CD8-positive, alpha-beta memory T cell (primary cell): ENCODE results near the gene SLC27A5. TPM values are rescaled to one million over a fixed set of nuclear protein-coding genes. Genes with fewer than 3 reads are reported as not detected.

Source experiments
- CTCF ChIA-PET: fragments of 350-600 bp; sonication (Branson Sonifier 250); formaldehyde crosslinking; loops from one replicate; lab custom pipeline; 2021; ENCODE audit warnings: antibody characterized with exemption; lab: Charles Lee
- POLR2A ChIA-PET: fragments of 350-600 bp; sonication (Branson Sonifier 250); formaldehyde crosslinking; loops from one replicate; lab custom pipeline; 2021; ENCODE audit warnings: antibody characterized with exemption; lab: Charles Lee
- DNase-seq, 5 donors: peaks; one replicate each; pipeline versions ENCODE4 v3.0.0 to v3.0.0-alpha.2; 2020 to 2022; ENCODE audit warnings: mixed read lengths in 1 of 5
- H3K27ac ChIP-seq: one replicate; pipeline ENCODE4 v1.7.0; 2013; ENCODE audit warnings: low read depth, mild to moderate bottlenecking, low read length, moderate library complexity
- H3K27me3 ChIP-seq: 2 replicates; pipeline ENCODE4 v1.7.0; 2013; ENCODE audit warnings: low read length, mild to moderate bottlenecking; ENCODE audit not compliant: insufficient read depth, poor library complexity, severe bottlenecking
- H3K36me3 ChIP-seq: 2 replicates; pipeline ENCODE4 v1.7.0; 2013; ENCODE audit warnings: mild to moderate bottlenecking, low read length, moderate library complexity; ENCODE audit not compliant: insufficient read depth
- H3K4me1 ChIP-seq: 2 replicates; pipeline ENCODE4 v1.7.0; 2013; ENCODE audit warnings: mild to moderate bottlenecking, low read length, moderate library complexity; ENCODE audit not compliant: insufficient read depth
- H3K4me3 ChIP-seq: 2 replicates; pipeline ENCODE4 v1.7.0; 2013; ENCODE audit warnings: mild to moderate bottlenecking, low read length
- H3K9me3 ChIP-seq: 2 replicates; pipeline ENCODE4 v1.7.0; 2013; ENCODE audit warnings: mild to moderate bottlenecking, low read length
- H3K27ac Mint-ChIP-seq, 8 donors: one replicate each; pipeline ENCODE4 v1.8.0; 2020 to 2021; ENCODE audit warnings: mixed read lengths in 8 of 8, mild to moderate bottlenecking in 6 of 8, inconsistent platforms in 3 of 8, moderate library complexity in 3 of 8
- H3K27me3 Mint-ChIP-seq, 2 donors: one replicate each; pipeline ENCODE4 v1.8.0; 2020 to 2021; ENCODE audit warnings: mixed read lengths in 2 of 2, mild to moderate bottlenecking in 1 of 2, moderate library complexity in 1 of 2
- H3K36me3 Mint-ChIP-seq, 3 donors: one replicate each; pipeline ENCODE4 v1.8.0; 2020 to 2021; ENCODE audit warnings: mixed read lengths in 3 of 3, inconsistent platforms in 1 of 3, mild to moderate bottlenecking in 1 of 3
- H3K4me1 Mint-ChIP-seq, 3 donors: one replicate each; pipeline ENCODE4 v1.8.0; 2020 to 2021; ENCODE audit warnings: mixed read lengths in 3 of 3, inconsistent platforms in 1 of 3, mild to moderate bottlenecking in 1 of 3
- H3K4me3 Mint-ChIP-seq, 7 donors: one replicate each; pipeline ENCODE4 v1.8.0; 2020 to 2021; ENCODE audit warnings: mixed read lengths in 7 of 7, mild to moderate bottlenecking in 6 of 7, moderate library complexity in 4 of 7, inconsistent platforms in 2 of 7
- H3K9me3 Mint-ChIP-seq, 5 donors: one replicate each; pipeline ENCODE4 v1.8.0; 2020 to 2022; ENCODE audit warnings: mixed read lengths in 5 of 5, mild to moderate bottlenecking in 3 of 5, moderate library complexity in 2 of 5, inconsistent platforms in 1 of 5
- polyA plus RNA-seq: library from polyadenylated mRNA; unstranded; fragments of 300-500 nt; fragmentation: Illumina TruSeq; gene quantifications from one replicate; pipeline ENCODE4 v1.2.3, GENCODE V29; 2021
- total RNA-seq, 2 experiments: library from RNA; stranded (reverse); gene quantifications; one replicate each; pipeline ENCODE4 v1.2.3, GENCODE V29; 2021

SLC27A5 gene
- total and polyA plus RNA-seq, 3 experiments from 2014 or later, result 16.1 to 25.9 (median 19.1) TPM

DNA sequence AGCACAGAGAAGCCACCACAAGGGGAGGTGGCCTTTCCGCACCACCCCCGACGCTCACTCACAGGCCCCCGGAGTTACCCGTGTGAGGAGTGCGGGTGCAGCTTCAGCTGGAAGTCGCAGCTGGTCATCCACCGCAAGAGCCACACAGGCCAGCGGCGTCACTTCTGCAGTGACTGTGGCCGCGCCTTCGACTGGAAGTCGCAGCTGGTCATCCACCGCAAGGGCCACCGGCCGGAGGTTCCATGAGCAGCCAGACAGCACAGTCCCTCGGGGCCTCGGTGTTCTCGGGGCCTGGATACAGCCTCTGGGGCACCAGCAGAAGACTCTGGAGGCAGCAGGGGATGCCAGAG, 31.3 kb downstream of the SLC27A5 start:
- Histone ChIP-seq H3K27me3 (no peaks in the 10 kb centered on the region), H3K36me3 (no peaks in the 10 kb centered on the region), H3K27ac (no peak overlapping the region), H3K4me3 (no peak overlapping the region), H3K4me1 (peaks cover 8% of the 10 kb centered on the region), H3K9me3 (no peaks in the 10 kb centered on the region)
- DNase-seq, result no peak
- Mint-ChIP-seq H3K4me3 (no peak overlapping the region), H3K4me1 (peaks cover 9 to 15% (median 13%) of the 10 kb centered on the region in 3 donors), H3K27ac (no peak overlapping the region), H3K27me3 (no peaks in the 10 kb centered on the region), H3K36me3 (peaks cover 0 to 15% (median 3%) of the 10 kb centered on the region in 3 donors), H3K9me3 (no peaks in the 10 kb centered on the region)
- ChIA-PET CTCF (no interaction called here), POLR2A (no interaction called here)

GRCh38 chr19:58479736-58480480, 31.9 kb downstream of the SLC27A5 start:
- Mint-ChIP-seq H3K27me3 (no peaks in the 10 kb centered on the region), H3K36me3 (peaks cover 0 to 15% (median 3%) of the 10 kb centered on the region in 3 donors), H3K4me1 (peaks cover 14 to 20% (median 19%) of the 10 kb centered on the region in 3 donors), H3K27ac (no peak overlapping the region), H3K4me3 (no peak overlapping the region), H3K9me3 (no peaks in the 10 kb centered on the region)
- Histone ChIP-seq H3K4me3 (no peak overlapping the region), H3K27ac (no peak overlapping the region), H3K36me3 (no peaks in the 10 kb centered on the region), H3K9me3 (no peaks in the 10 kb centered on the region), H3K27me3 (no peaks in the 10 kb centered on the region), H3K4me1 (peaks cover 14% of the 10 kb centered on the region)
- ChIA-PET CTCF (no interaction called here), POLR2A (no interaction called here)
- no peak for DNase-seq

- H3K4me3 ChIP-seq, result no peak overlapping the region
- peaks cover 15% of the 10 kb centered on the region for H3K4me1 ChIP-seq
- ChIA-PET POLR2A (no interaction called here), CTCF (no interaction called here)
- Mint-ChIP-seq H3K36me3 (peaks cover 0 to 15% (median 3%) of the 10 kb centered on the region in 3 donors), H3K9me3 (no peaks in the 10 kb centered on the region), H3K4me1 (peaks cover 14 to 24% (median 24%) of the 10 kb centered on the region in 3 donors), H3K4me3 (peak overlapping the region in 1 of 7 donors; percentile 31), H3K27ac (peak overlapping the region in 4 of 8 donors; percentile 57 to 93 (median 61)), H3K27me3 (no peaks in the 10 kb centered on the region)
- no peak for DNase-seq
- H3K36me3 ChIP-seq, result no peaks in the 10 kb centered on the region
- no peaks in the 10 kb centered on the region for H3K9me3 ChIP-seq
- H3K27me3 ChIP-seq, result no peaks in the 10 kb centered on the region
- no peak overlapping the region for H3K27ac ChIP-seq
Measured at GRCh38 chr19:58479303-58479702, 32.5 kb downstream of the SLC27A5 start.

DNA sequence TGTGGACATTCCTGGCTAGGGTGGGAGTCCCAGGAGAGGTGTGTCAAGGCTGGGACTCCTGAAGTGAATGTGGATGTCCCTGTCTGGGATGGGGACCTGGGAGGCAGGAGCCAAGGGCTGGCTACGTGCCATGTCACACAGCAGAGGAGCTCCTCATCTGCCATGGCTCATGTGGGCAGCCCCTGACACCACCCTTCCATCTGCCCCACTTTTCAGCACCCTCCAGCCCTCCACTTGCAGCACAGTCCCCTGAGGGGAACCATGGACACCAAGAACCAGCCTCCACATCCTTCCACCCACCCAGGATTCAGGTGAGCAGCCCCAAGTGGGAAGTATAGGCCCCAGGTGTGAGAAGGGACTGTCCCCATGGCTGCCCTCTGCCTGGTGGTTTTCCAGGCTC, 33.9 kb downstream of the SLC27A5 start:
- ChIA-PET CTCF (interaction anchor here (0.8 kb wide), 2 partner anchors 36 kb away, joined by 3 to 4 read pairs; no protein-coding TSS in a partner anchor), POLR2A (interaction anchor here (0.7 kb wide), 1 partner anchor 91 kb away, joined by 4 read pairs; no protein-coding TSS in a partner anchor)
- DNase-seq, result no peak
- Mint-ChIP-seq H3K4me1 (peaks cover 14 to 29% (median 24%) of the 10 kb centered on the region in 3 donors), H3K27me3 (no peaks in the 10 kb centered on the region), H3K9me3 (no peaks in the 10 kb centered on the region), H3K4me3 (peak overlapping the region in 3 of 7 donors; percentile 16 to 44 (median 41)), H3K36me3 (peaks cover 0 to 17% (median 3%) of the 10 kb centered on the region in 3 donors), H3K27ac (peak overlapping the region in 3 of 8 donors; percentile 23 to 75 (median 60))
- Histone ChIP-seq H3K4me1 (peaks cover 15% of the 10 kb centered on the region), H3K27me3 (no peaks in the 10 kb centered on the region), H3K9me3 (no peaks in the 10 kb centered on the region), H3K4me3 (no peak overlapping the region), H3K27ac (no peak overlapping the region), H3K36me3 (peaks cover 8% of the 10 kb centered on the region)

DNA sequence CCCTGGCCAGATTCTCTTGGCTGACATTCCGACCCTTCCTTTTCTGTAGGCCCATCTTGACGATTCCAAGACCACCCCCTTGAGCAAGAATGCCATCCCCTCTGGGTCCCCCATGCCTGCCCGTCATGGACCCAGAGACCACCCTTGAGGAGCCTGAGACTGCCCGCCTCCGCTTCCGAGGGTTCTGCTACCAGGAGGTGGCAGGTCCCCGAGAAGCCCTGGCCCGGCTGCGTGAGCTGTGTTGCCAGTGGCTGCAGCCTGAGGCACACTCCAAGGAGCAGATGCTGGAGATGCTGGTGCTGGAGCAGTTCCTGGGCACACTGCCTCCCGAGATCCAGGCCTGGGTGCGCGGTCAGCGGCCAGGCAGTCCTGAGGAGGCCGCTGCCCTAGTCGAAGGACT, 34.7 kb downstream of the SLC27A5 start:
- H3K36me3 Mint-ChIP-seq, result peaks cover 0 to 23% (median 1%) of the 10 kb centered on the region in 3 donors
- H3K27ac ChIP-seq, result peak overlapping the region; percentile 95
- DNase-seq, result peak in 1 of 5 donors; percentile 54
- H3K9me3 Mint-ChIP-seq, result no peaks in the 10 kb centered on the region
- peaks cover 14 to 29% (median 24%) of the 10 kb centered on the region in 3 donors for H3K4me1 Mint-ChIP-seq
- H3K27ac Mint-ChIP-seq, result peak overlapping the region; percentile 95 to 100 (median 99)
- no peaks in the 10 kb centered on the region for H3K27me3 Mint-ChIP-seq
- CTCF ChIA-PET, result interaction anchor here (0.8 kb wide), 1 partner anchor 37 kb away, joined by 4 read pairs; no protein-coding TSS in a partner anchor
- peaks cover 15% of the 10 kb centered on the region for H3K4me1 ChIP-seq
- POLR2A ChIA-PET, result interaction anchor here (0.9 kb wide), 1 partner anchor 68 kb away, joined by 3 read pairs; the partner anchor contains the start of gene ZNF584
- peaks cover 15% of the 10 kb centered on the region for H3K36me3 ChIP-seq
- peak overlapping the region; percentile 90 to 98 (median 95) for H3K4me3 Mint-ChIP-seq
- H3K4me3 ChIP-seq, result peak overlapping the region; percentile 75
- no peaks in the 10 kb centered on the region for H3K9me3 ChIP-seq
- no peaks in the 10 kb centered on the region for H3K27me3 ChIP-seq

GRCh38 chr19:58476498-58477015, 35.2 kb downstream of the SLC27A5 start:
- ChIA-PET CTCF (no interaction called here), POLR2A (interaction anchor here (0.8 to 0.9 kb wide), 2 partner anchors 68 to 198 kb away, joined by 3 read pairs; partner anchors contain the start of genes ZNF584 and ZNF8)
- H3K4me3 Mint-ChIP-seq, result peak overlapping the region; percentile 90 to 98 (median 95)
- H3K36me3 ChIP-seq, result peaks cover 17% of the 10 kb centered on the region
- no peak for DNase-seq
- peaks cover 0 to 27% (median 0%) of the 10 kb centered on the region in 3 donors for H3K36me3 Mint-ChIP-seq
- peak overlapping the region; percentile 95 to 100 (median 99) for H3K27ac Mint-ChIP-seq
- peaks cover 14 to 29% (median 24%) of the 10 kb centered on the region in 3 donors for H3K4me1 Mint-ChIP-seq
- peak overlapping the region; percentile 75 for H3K4me3 ChIP-seq
- peaks cover 15% of the 10 kb centered on the region for H3K4me1 ChIP-seq
- H3K27me3 ChIP-seq, result no peaks in the 10 kb centered on the region
- H3K9me3 Mint-ChIP-seq, result no peaks in the 10 kb centered on the region
- H3K27me3 Mint-ChIP-seq, result no peaks in the 10 kb centered on the region
- peak overlapping the region; percentile 95 for H3K27ac ChIP-seq
- no peaks in the 10 kb centered on the region for H3K9me3 ChIP-seq

DNA sequence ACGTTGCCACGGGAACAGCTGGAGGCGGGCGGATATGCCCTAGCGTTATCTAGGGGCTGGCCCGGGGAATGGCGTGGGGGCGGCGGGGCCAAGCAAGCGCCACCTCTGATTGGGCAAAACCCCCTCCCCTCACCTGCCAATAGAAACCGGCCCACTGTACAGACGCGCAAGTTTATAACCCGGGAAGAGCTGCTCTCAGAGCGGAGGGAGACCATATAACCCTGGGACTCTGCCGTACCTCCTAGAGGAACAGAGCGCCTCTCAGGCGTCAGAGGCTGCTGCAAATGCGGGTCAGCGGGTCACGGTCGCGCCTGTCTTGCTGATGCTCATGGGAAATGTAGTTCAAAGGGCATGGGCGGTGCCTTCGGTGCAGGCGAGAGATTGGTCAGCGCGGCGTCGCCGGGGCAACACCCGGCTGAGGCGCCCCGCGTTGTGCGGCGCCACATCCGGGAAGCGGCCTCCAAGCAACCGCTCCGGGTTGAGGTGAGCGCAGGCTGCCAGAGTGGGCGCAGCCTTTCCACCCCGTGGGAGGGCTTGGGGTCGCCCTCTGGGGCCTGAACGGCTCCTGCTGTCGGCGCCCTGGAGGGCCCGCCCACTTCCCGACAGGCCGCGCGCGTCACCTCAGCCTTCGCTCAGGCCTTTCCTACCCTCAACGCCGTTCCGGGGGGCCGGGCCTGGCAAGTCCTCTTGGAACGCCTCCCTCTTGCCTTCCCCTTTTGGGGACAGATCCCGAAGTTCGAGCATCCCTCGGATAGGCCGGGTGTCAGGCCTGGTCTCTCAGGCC, 35.9 kb downstream of the SLC27A5 start, which contains the start of gene ZNF446:
Gene ZNF446, plus strand, starts transcription at position 639 of the 784 bp plus-strand sequence. CDS start 867 bp downstream, outside the sequence.
- Histone ChIP-seq H3K4me1 (peaks cover 15% of the 10 kb centered on the region), H3K27ac (peak within 1 kb of the TSS; percentile 95), H3K9me3 (no peaks in the 10 kb centered on the region), H3K4me3 (peak within 1 kb of the TSS; percentile 75), H3K27me3 (no peaks in the 10 kb centered on the region), H3K36me3 (peaks cover 17% of the 10 kb centered on the region)
- POLR2A ChIA-PET, result interaction anchor here (0.7 to 0.8 kb wide), 2 partner anchors 10 to 197 kb away, joined by 3 read pairs; partner anchors contain the start of gene ZNF8
- peak; percentile 92 to 98 (median 97) for DNase-seq
- Mint-ChIP-seq H3K27ac (peak within 1 kb of the TSS; percentile 95 to 100 (median 99)), H3K9me3 (no peaks in the 10 kb centered on the region), H3K4me3 (peak within 1 kb of the TSS; percentile 90 to 98 (median 95)), H3K27me3 (no peaks in the 10 kb centered on the region), H3K4me1 (peaks cover 14 to 29% (median 24%) of the 10 kb centered on the region in 3 donors), H3K36me3 (peaks cover 0 to 28% (median 0%) of the 10 kb centered on the region in 3 donors)
- CTCF ChIA-PET, result no interaction called here
